Vagina (tissue), 2 donors: ENCODE data around the gene ACOX1.

Source experiments
- CTCF ChIP-seq, 3 experiments: fragments of 450-650 bp in 2 of 3; fragments of 200-600 bp in 1 of 3; sonication (generic) in 1 of 3; IDR thresholded peaks; one replicate each; pipeline ENCODE4 v1.5.1; 2017 to 2019; ENCODE audit warnings: antibody characterized with exemption in 3 of 3, mild to moderate bottlenecking in 2 of 3, moderate library complexity in 2 of 3
- POLR2A ChIP-seq, 2 donors: fragments of 450-650 bp; IDR thresholded peaks; one replicate each; pipeline ENCODE4 v1.6.1; 2017; ENCODE audit warnings: antibody characterized with exemption in 2 of 2, mild to moderate bottlenecking in 2 of 2, moderate library complexity in 2 of 2
- POLR2AphosphoS5 ChIP-seq, 2 donors: sonication (generic); formaldehyde crosslinking; IDR thresholded peaks; one replicate each; pipeline ENCODE4 v1.9.0; 2017; ENCODE audit warnings: antibody characterized with exemption in 2 of 2, mild to moderate bottlenecking in 2 of 2, low read depth in 1 of 2; ENCODE audit not compliant: insufficient read depth in 1 of 2

GRCh38 chr17:76022973-76023899 lies 44.3 kb upstream of the ACOX1 start:
- TF ChIP-seq POLR2AphosphoS5 (IDR thresholded peaks at IDR 0.05; ENCODE audit: insufficient read depth in 1 of 2, low read depth in 1 of 2) (no peak), CTCF (IDR thresholded peaks at IDR 0.05) (no peak), POLR2A (IDR thresholded peaks at IDR 0.05) (no peak)
